C4-2B (cell line): ENCODE results near the gene AXL.

Experiments
- ZFX ChIP-seq: fragments of 450-650 bp; IDR thresholded peaks from 2 replicates; pipeline ENCODE4 v1.6.1; 2017
- TF ChIP-seq, protein P1 (sequence below): fragments of 450-650 bp; conservative IDR thresholded peaks from 2 replicates; pipeline ENCODE4 v1.5.1; 2017; ENCODE audit warnings: mild to moderate bottlenecking

DNA sequence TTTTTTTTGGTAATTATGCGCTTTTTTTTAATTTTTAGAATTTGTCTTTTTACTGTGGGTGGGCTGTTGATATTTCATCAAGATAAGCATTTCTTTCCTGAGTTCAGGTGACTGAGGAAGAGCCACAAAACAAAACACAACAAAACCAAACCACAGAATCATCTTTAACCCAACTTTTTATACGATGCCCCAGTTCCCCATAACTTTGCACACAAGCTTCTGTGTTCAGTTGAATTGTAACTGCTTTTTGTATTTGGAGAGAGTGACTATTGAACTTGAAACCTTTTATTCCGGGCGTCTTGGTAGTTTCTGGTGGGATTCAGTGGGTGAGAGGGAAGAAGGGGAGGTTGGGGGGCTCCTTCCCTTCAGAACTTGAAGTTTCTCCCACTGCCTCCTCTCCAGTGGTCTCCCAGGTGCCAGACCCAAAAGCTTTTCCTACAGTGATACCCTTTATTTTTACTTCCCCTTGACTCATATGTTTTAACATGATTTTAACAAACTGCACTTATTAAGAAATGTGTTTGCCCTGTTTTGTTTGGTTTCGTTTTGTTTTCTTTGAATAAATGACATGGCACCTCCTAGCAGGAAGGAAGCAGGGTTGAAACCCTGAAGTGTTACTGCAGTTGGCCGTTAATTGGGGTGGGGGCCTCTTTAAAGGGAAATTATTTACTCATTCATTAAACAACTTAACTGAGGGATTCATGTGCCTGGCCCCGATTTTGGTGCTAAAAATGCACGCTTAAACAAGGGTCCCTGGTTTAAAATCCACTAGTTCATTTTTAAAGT, 88.3 kb downstream of the AXL start:
- TF ChIP-seq, protein P1, sequence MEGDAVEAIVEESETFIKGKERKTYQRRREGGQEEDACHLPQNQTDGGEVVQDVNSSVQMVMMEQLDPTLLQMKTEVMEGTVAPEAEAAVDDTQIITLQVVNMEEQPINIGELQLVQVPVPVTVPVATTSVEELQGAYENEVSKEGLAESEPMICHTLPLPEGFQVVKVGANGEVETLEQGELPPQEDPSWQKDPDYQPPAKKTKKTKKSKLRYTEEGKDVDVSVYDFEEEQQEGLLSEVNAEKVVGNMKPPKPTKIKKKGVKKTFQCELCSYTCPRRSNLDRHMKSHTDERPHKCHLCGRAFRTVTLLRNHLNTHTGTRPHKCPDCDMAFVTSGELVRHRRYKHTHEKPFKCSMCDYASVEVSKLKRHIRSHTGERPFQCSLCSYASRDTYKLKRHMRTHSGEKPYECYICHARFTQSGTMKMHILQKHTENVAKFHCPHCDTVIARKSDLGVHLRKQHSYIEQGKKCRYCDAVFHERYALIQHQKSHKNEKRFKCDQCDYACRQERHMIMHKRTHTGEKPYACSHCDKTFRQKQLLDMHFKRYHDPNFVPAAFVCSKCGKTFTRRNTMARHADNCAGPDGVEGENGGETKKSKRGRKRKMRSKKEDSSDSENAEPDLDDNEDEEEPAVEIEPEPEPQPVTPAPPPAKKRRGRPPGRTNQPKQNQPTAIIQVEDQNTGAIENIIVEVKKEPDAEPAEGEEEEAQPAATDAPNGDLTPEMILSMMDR = no peak
- no peak for TF ChIP-seq ZFX
